H1 (cell line): ENCODE data around the gene TBC1D22A.

ENCODE experiments used
- CBX5 ChIP-seq: fragments of 300-800, 300-1000 bp; sonication (generic); IDR thresholded peaks from 2 replicates; pipeline ENCODE4 v1.7.1; 2016; ENCODE audit warnings: antibody characterized with exemption, low read length, low read depth
- CEBPB ChIP-seq: IDR thresholded peaks from 2 replicates; pipeline ENCODE4 v1.6.1; 2012; ENCODE audit warnings: low read depth, low read length
- CTCF ChIP-seq, 3 experiments: IDR thresholded peaks; 1 replicate in 2 of 3; 2 replicates in 1 of 3; pipeline versions ENCODE4 v1.5.1 to v1.6.1; 2011; ENCODE audit warnings: low read length in 3 of 3, mild to moderate bottlenecking in 3 of 3, inconsistent platforms in 2 of 3, low read depth in 1 of 3, moderate library complexity in 1 of 3; ENCODE audit not compliant: insufficient read depth in 1 of 3; ENCODE audit errors: control extremely low read depth in 1 of 3
- JUND ChIP-seq: IDR thresholded peaks from 2 replicates; pipeline ENCODE4 v1.6.1; 2011; ENCODE audit warnings: mild to moderate bottlenecking, improper control_type of control experiment, low read length
- KDM1A ChIP-seq: fragments of 200-600, 300-600 bp; sonication (generic); IDR thresholded peaks from 2 replicates; pipeline ENCODE4 v1.7.1; 2016; ENCODE audit warnings: mild to moderate bottlenecking, low read length, borderline replicate concordance
- MAX ChIP-seq: IDR thresholded peaks from 2 replicates; pipeline ENCODE4 v1.6.1; 2012; ENCODE audit warnings: inconsistent platforms
- POLR2AphosphoS5 ChIP-seq: IDR thresholded peaks from 2 replicates; pipeline ENCODE4 v1.6.1; 2011; ENCODE audit warnings: low read depth, low read length
- RFX5 ChIP-seq: IDR thresholded peaks from 2 replicates; pipeline ENCODE4 v1.6.1; 2011; ENCODE audit warnings: low read depth, low read length, improper control_type of control experiment, borderline replicate concordance
- SP1 ChIP-seq: IDR thresholded peaks from 2 replicates; pipeline ENCODE4 v1.6.1; 2011; ENCODE audit warnings: low read depth, low read length
- TCF12 ChIP-seq: IDR thresholded peaks from 2 replicates; pipeline ENCODE4 v1.6.1; 2011; ENCODE audit warnings: low read depth, mild to moderate bottlenecking, low read length

GRCh38 chr22:47010211-47010610, 247.8 kb downstream of the TBC1D22A start:
- TF ChIP-seq JUND (no peak), MAX (no peak), CEBPB (no peak), RFX5 (no peak), TCF12 (no peak), POLR2AphosphoS5 (no peak), CTCF (IDR thresholded peaks at IDR 0.05; ENCODE audit: control extremely low read depth in 1 of 3, insufficient read depth in 1 of 3, low read depth in 1 of 3, low read length in 3 of 3) (no peak), CBX5 (no peak), KDM1A (no peak), SP1 (no peak)
